HG03196 (cell line): Measurements from ENCODE around the gene C12orf43.

Source experiments
- ATAC-seq: cut with Tn5 transposase; IDR thresholded peaks from one replicate; pipeline ENCODE4 v1.9.1; 2021; ENCODE audit not compliant: unreplicated experiment

Gene C12orf43

GRCh38 chr12:120999191-121000120, 16.8 kb downstream of the C12orf43 start:
- ATAC-seq, result no peak

GRCh38 chr12:120998435-120998834, 17.9 kb downstream of the C12orf43 start:
- no peak for ATAC-seq

- no peak for ATAC-seq
Measured at GRCh38 chr12:120997448-120997847, 18.8 kb downstream of the C12orf43 start.

GRCh38 chr12:120996133-120996746, 20.0 kb downstream of the C12orf43 start:
- ATAC-seq, result no peak

- no peak for ATAC-seq
Measured at GRCh38 chr12:120994589-120995337, 21.5 kb downstream of the C12orf43 start.

- no peak for ATAC-seq
Measured at GRCh38 chr12:120994059-120994458, 22.2 kb downstream of the C12orf43 start.

- no peak for ATAC-seq
Measured at GRCh38 chr12:120993496-120993895, 22.8 kb downstream of the C12orf43 start.

GRCh38 chr12:120992989-120993388, 23.3 kb downstream of the C12orf43 start:
- no peak for ATAC-seq

GRCh38 chr12:120991965-120992364, 24.3 kb downstream of the C12orf43 start:
- no peak for ATAC-seq

GRCh38 chr12:120990487-120991055, 25.7 kb downstream of the C12orf43 start:
- ATAC-seq, result no peak

GRCh38 chr12:120989687-120990086, 26.6 kb downstream of the C12orf43 start:
- no peak for ATAC-seq

- ATAC-seq, result no peak
Measured at GRCh38 chr12:120988658-120989057, 27.6 kb downstream of the C12orf43 start.

GRCh38 chr12:120988234-120988633, 28.1 kb downstream of the C12orf43 start:
- ATAC-seq, result no peak

- no peak for ATAC-seq
Measured at GRCh38 chr12:120984351-120984898, 31.9 kb downstream of the C12orf43 start.

- no peak for ATAC-seq
Measured at GRCh38 chr12:120983759-120984158, 32.5 kb downstream of the C12orf43 start.

GRCh38 chr12:120982659-120983058, 33.6 kb downstream of the C12orf43 start:
- no peak for ATAC-seq

- ATAC-seq, result no peak
Measured at GRCh38 chr12:120981407-120981941, 34.8 kb downstream of the C12orf43 start.

GRCh38 chr12:120980800-120981368, 35.4 kb downstream of the C12orf43 start:
- no peak for ATAC-seq

GRCh38 chr12:120979862-120980696, 36.2 kb downstream of the C12orf43 start:
- ATAC-seq, result no peak
